ENCODE data around the gene MLLT1. TPM values are rescaled to one million over a fixed set of nuclear protein-coding genes. Genes with fewer than 3 reads are reported as not detected.

Gene MLLT1
- total RNA-seq, 1 donor, result 12.5 TPM

DNA sequence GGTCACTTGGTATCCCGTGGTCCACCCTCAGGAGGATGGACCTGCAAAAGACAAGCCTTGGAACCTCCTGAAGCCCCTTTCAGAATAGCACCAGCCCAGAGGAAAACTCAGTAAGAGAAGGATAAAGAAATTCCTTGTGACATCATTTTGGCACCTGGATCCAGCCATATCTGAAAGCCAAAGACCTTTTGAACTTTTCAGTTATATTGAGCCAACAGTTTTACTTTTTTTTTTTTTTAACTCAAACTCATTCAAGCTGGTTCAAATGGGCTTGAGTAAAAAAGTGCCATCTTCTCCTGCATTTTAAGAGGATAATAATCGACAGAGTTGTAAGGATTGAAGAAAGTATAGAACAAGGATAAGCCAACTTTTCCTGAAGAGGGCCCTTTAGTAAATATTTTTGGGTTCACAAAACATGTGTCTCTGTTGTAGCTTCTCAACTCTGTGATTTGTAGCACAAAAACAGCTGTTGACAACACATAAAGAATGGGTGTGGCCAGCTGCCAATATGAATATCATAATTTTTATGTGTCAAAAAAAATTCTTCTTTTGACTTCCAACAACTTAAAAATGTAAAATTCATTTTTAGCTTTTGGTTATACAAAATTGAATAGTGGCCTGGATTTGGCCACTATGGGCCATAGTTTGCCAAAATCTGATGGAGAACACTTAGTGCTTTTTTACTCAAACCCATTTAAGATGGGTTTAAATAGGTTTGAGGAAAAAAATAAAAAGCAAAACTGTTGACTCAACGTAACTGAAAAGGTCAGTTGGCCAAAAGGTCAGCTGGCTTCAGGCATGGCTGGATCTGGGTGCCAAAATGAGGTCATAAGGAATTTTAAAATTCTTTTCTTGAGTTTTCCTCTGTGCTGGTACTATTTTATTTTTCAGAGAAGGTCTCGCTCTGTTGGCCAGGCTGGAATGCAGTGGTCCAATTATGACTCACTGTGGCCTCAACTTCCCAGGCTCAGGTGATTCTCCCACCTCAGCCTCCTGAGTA lies 93.6 kb downstream of the MLLT1 start:
- no peak overlapping the region for H3K4me3 ChIP-seq (ENCODE audit: low read depth, low read length)
- TF ChIP-seq, protein P1, sequence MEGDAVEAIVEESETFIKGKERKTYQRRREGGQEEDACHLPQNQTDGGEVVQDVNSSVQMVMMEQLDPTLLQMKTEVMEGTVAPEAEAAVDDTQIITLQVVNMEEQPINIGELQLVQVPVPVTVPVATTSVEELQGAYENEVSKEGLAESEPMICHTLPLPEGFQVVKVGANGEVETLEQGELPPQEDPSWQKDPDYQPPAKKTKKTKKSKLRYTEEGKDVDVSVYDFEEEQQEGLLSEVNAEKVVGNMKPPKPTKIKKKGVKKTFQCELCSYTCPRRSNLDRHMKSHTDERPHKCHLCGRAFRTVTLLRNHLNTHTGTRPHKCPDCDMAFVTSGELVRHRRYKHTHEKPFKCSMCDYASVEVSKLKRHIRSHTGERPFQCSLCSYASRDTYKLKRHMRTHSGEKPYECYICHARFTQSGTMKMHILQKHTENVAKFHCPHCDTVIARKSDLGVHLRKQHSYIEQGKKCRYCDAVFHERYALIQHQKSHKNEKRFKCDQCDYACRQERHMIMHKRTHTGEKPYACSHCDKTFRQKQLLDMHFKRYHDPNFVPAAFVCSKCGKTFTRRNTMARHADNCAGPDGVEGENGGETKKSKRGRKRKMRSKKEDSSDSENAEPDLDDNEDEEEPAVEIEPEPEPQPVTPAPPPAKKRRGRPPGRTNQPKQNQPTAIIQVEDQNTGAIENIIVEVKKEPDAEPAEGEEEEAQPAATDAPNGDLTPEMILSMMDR (IDR thresholded peaks at IDR 0.05; ENCODE audit: insufficient read depth, low read depth, low read length), result no peak
- DNase-seq (ENCODE audit: low read depth), result no peak

DNA sequence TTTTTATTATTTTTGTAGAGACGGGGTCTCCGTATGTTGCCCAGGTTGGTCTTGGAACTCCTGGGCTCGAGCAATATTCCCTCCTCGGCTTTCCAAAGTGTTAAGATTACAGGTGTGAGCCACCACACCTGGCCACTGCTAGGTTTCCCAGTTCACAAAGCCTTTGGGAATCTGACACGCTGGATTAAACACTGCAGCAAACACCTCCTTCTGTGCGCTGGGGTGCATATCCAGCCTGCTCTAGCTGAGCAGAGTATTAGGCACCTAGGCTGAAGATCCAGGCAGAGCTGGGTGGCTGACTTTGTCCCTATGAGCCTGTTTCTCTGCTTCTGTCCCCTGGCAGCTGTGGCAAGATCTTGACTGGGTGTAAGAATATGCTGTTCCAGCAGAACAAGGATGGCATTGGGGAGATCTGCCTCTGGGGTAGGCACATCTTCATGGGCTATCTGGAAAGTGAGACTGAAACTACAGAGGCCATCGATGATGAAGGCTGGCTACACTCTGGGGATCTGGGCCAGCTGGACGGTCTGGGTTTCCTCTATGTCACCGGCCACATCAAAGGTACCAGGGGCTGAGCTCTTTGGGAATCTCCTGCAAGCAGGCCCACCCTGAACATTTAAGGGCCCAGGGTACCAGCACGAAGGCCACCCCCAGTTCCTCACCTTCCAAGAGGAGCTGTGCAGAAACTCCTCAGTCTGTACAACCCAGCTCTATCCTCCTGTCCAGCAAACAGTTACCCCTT lies 94.5 kb downstream of the MLLT1 start:
- no peak for DNase-seq (ENCODE audit: low read depth)
- TF ChIP-seq, protein P1 (IDR thresholded peaks at IDR 0.05; ENCODE audit: insufficient read depth, low read depth, low read length), result no peak
- no peak overlapping the region for H3K4me3 ChIP-seq (ENCODE audit: low read depth, low read length)

DNA sequence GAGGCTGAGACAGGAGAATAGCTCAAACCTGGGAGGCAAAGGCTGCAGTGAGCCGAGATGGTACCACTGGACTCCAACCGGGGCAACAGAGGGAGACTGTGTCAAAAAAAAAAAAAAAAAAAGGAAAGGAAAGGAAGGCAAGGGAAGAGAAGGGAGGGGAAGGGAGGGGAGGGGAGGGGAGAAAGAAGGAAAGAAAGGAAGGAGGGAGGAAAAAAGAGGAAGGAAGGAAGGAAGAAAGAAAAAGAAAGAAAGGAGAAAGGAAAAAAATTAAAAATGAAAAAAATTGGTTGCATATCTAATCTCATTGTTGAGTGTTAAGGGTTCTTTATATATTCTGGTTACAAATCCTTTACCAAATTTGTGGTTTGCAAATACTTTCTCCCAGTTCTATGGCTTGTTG lies 98.7 kb downstream of the MLLT1 start:
- H3K4me3 ChIP-seq (ENCODE audit: low read depth, low read length), result no peak overlapping the region
- no peak for DNase-seq (ENCODE audit: low read depth)
- TF ChIP-seq, protein P1 (IDR thresholded peaks at IDR 0.05; ENCODE audit: insufficient read depth, low read depth, low read length), result no peak

DNA sequence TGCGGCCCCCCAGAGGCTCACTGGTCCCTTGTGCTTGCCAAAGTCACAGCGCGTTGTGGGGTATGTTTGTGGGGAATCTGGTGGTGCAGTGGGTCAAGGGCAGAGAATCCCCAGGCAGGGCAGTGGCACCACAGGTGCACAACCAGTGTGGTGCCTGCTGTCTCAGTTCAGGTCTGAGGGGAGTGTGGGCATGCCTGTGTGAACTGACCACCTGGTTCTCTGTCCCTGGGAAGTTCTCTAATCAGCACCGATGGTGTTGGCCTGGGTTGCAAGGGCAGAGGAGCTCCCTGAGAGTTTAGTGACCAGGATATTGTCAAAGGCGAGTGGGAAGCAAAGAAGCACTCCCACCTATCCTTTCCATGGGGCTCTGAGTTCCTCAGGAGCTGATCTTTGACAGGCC lies 106.6 kb downstream of the MLLT1 start:
- DNase-seq (ENCODE audit: low read depth), result no peak
- TF ChIP-seq, protein P1 (IDR thresholded peaks at IDR 0.05; ENCODE audit: insufficient read depth, low read depth, low read length), result no peak
- H3K4me3 ChIP-seq (ENCODE audit: low read depth, low read length), result no peak overlapping the region

DNA sequence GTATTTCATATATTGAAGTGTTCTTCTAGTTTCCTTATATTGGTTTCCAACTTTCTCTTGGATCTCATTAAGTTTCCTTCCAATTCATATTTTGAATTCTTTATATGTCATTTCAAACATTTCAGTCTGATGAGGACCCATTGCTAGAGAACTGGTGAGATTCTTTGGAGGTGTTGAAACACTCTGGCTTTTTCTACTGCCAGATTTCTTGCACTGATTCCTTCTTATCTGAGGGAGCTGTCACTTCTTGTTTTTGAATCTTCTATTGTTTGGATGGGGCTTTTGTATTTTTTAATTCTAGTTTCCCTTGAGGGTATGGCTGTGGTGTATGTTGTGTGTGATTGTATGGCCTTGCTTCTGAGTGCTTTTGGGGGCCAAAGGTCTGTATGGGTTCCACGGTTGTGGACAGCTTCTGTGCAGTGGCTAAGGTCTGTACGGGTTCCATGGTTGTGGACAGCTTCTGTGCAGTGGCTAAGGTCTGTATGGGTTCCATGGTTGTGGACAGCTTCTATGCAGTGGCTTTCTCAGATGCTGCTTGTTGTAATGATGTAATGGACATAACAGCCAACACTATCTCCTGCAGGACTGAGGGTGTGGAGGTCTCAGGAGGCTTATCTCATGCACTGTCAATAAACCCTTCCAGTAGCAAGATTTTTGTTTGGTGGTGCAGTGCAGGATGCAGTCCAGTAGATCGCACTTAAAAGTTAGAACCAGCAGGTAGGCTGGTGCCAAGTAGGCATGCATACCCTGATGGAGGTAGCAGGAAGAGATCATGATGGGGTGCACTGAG lies 107.5 kb downstream of the MLLT1 start:
- no peak for DNase-seq (ENCODE audit: low read depth)
- H3K4me3 ChIP-seq (ENCODE audit: low read depth, low read length), result no peak overlapping the region
- TF ChIP-seq, protein P1 (IDR thresholded peaks at IDR 0.05; ENCODE audit: insufficient read depth, low read depth, low read length), result no peak

DNA sequence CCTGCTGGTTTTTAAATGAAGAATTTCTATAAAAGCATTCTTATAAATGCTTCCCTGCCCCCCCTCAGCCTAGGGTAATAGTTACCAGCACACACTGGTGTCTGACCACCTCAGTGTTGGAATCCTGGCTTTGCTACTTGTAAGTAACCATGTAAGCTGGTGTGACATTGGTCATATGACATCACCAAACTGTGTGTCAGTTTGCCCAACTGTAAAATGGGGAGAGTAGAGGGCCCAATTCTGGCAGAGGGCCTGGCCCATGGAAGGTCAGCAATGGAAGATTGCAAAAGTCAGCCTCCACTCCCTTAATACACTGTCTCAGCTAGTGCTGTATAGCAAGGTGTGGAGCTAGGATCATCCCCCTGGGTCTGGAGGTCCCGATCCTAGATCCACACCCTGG lies 112.7 kb downstream of the MLLT1 start:
- TF ChIP-seq, protein P1 (IDR thresholded peaks at IDR 0.05; ENCODE audit: insufficient read depth, low read depth, low read length), result no peak
- DNase-seq (ENCODE audit: low read depth), result no peak

More for the DNA sequence above, 112.7 kb downstream of the MLLT1 start:
- H3K4me3 ChIP-seq (ENCODE audit: low read depth, low read length), result no peak overlapping the region
